Measurements from ENCODE around the gene PRR20G. TPM values are rescaled to one million over a fixed set of nuclear protein-coding genes. Genes with fewer than 3 reads are reported as not detected.

PRR20G gene
- total RNA-seq, 1 donor from 2014 or later, result 0.75 TPM

- Histone ChIP-seq H3K4me3 (ENCODE audit: low read depth, low read length) (no peak overlapping the region), H3K36me3 (ENCODE audit: control insufficient read depth, insufficient read depth, low read length) (no peaks in the 10 kb centered on the region), H3K27me3 (ENCODE audit: control insufficient read depth, insufficient read depth, low read length) (peaks cover 3% of the 10 kb centered on the region)
- DNase-seq (ENCODE audit: low read depth), result no peak
- TF ChIP-seq, protein P1, sequence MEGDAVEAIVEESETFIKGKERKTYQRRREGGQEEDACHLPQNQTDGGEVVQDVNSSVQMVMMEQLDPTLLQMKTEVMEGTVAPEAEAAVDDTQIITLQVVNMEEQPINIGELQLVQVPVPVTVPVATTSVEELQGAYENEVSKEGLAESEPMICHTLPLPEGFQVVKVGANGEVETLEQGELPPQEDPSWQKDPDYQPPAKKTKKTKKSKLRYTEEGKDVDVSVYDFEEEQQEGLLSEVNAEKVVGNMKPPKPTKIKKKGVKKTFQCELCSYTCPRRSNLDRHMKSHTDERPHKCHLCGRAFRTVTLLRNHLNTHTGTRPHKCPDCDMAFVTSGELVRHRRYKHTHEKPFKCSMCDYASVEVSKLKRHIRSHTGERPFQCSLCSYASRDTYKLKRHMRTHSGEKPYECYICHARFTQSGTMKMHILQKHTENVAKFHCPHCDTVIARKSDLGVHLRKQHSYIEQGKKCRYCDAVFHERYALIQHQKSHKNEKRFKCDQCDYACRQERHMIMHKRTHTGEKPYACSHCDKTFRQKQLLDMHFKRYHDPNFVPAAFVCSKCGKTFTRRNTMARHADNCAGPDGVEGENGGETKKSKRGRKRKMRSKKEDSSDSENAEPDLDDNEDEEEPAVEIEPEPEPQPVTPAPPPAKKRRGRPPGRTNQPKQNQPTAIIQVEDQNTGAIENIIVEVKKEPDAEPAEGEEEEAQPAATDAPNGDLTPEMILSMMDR (IDR thresholded peaks at IDR 0.05; ENCODE audit: insufficient read depth, low read length, poor library complexity, severe bottlenecking), result no peak
Measured at GRCh38 chr3:127306361-127307111, 18.7 kb upstream of the PRR20G start.

DNA sequence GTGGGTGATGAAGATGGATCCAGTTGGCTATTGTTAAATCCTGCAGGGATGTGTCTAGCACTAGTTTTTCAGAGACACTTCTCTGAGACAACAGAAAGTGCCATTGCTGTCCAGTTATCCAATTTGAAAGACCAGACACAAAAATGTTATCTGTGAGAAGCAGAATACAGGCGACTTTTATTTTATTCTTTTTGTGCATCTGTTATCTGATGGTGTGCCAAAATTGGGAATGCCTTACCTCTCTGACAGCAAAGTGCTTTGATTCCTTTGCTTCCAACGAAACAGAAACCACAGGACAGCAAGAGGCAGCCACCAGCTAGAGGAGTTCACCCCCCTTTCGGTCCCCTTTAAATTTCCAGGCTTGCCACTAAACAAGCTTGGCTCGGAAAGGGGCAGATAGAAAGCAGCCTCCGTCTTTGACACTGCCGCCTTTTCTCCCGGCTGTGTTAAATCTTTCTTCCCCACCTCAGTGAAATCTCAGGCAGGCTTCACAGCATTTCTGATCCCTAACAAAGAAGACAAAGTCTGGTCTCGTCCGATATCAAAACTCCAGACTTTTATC is 17.7 kb upstream of the PRR20G start:
- TF ChIP-seq, protein P1 (IDR thresholded peaks at IDR 0.05; ENCODE audit: insufficient read depth, low read length, poor library complexity, severe bottlenecking), result no peak
- DNase-seq (ENCODE audit: low read depth), result no peak
- Histone ChIP-seq H3K36me3 (ENCODE audit: control insufficient read depth, insufficient read depth, low read length) (no peaks in the 10 kb centered on the region), H3K27me3 (ENCODE audit: control insufficient read depth, insufficient read depth, low read length) (peaks cover 5% of the 10 kb centered on the region), H3K4me3 (ENCODE audit: low read depth, low read length) (no peak overlapping the region)

DNA sequence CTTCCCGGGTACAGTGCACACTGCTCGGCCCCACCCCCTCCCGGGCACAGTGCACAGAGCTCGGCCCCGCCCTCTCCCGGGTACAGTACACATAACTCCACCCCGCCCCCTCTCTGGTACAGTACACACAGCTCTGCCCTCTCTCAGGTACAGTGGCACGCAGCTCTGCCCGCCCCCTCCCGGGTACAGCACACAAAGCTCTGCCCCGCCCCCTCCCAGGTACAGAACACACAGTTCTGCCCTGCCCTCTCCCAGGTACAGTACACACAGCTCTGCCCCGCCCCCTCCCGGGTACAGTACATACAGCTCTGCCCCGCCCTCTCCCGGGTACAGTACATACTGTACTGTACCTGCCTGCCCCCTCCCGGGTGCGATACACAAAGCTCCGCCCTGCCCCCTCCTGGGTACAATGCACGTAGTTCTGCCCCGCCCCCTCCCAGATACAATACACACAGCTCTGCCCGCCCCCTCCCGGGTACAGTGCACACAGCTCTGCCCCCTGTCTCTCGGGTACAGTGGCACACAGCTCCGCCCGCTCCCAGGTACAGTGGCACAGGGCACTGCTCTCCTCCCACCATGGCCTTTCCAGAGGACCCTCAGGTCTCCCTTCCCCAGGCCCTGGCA is 16.4 kb upstream of the PRR20G start:
- no peak for DNase-seq (ENCODE audit: low read depth)
- no peak overlapping the region for H3K4me3 ChIP-seq (ENCODE audit: low read depth, low read length)
- no peaks in the 10 kb centered on the region for H3K36me3 ChIP-seq (ENCODE audit: control insufficient read depth, insufficient read depth, low read length)
- TF ChIP-seq, protein P1 (IDR thresholded peaks at IDR 0.05; ENCODE audit: insufficient read depth, low read length, poor library complexity, severe bottlenecking), result no peak
- peaks cover 5% of the 10 kb centered on the region for H3K27me3 ChIP-seq (ENCODE audit: control insufficient read depth, insufficient read depth, low read length)

DNA sequence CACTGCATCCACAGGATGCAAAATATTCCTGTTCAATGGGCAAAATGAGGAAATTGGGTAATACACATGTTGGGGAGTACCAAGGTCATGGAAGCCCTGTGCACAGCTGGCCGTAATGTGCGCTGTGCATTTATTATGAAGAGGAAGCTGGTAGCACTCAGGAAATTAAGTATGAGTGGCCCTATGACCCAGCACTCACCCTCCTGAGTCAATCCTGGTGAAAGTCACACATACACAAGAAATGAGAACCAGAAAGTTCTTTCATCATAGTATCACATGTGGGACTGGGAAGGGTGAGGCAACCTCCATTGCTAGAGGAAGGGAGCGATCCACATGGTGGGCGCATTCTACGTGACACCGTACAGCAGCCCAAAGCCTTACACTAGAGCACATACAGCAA is 11.4 kb upstream of the PRR20G start:
- no peak for DNase-seq (ENCODE audit: low read depth)
- Histone ChIP-seq H3K4me3 (ENCODE audit: low read depth, low read length) (no peak overlapping the region), H3K27me3 (ENCODE audit: control insufficient read depth, insufficient read depth, low read length) (peaks cover 2% of the 10 kb centered on the region), H3K36me3 (ENCODE audit: control insufficient read depth, insufficient read depth, low read length) (no peaks in the 10 kb centered on the region)
- TF ChIP-seq, protein P1 (IDR thresholded peaks at IDR 0.05; ENCODE audit: insufficient read depth, low read length, poor library complexity, severe bottlenecking), result no peak

DNA sequence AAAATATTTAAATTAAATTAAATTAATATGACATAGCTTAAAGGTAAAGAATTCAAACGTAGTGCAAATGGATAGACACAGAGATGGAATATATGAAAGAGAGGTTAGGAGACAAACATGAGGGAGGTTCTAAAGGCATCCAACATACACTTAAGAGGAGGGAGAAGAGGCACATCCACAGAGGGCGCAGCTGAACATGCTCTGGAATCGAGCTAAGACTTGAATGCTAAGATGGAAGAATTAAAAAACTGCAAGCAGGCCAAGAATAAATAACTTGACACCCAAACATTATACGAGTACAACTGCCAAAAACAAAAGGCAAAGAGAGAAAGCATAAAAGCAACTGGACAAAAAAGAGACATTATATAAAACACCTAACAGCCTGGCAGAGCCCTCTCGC is 9.1 kb upstream of the PRR20G start:
- Histone ChIP-seq H3K36me3 (ENCODE audit: control insufficient read depth, insufficient read depth, low read length) (no peaks in the 10 kb centered on the region), H3K27me3 (ENCODE audit: control insufficient read depth, insufficient read depth, low read length) (peaks cover 2% of the 10 kb centered on the region), H3K4me3 (ENCODE audit: low read depth, low read length) (no peak overlapping the region)
- DNase-seq (ENCODE audit: low read depth), result no peak
- TF ChIP-seq, protein P1 (IDR thresholded peaks at IDR 0.05; ENCODE audit: insufficient read depth, low read length, poor library complexity, severe bottlenecking), result no peak
